Activated CD4-positive, alpha-beta T cell treated with anti-CD3 and anti-CD28 coated beads for 1 hour (primary cell): ENCODE data around the gene ZFP64.
"Not testable (repeated sequence)": the region's sequence is repeated elsewhere in the genome, so short reads cannot be mapped to it uniquely, and the experiment has no call there.

ENCODE experiments used
- DNase-seq: peaks from one replicate; pipeline ENCODE4 v3.0.0-alpha.2; 2020

The ZFP64 gene

DNA sequence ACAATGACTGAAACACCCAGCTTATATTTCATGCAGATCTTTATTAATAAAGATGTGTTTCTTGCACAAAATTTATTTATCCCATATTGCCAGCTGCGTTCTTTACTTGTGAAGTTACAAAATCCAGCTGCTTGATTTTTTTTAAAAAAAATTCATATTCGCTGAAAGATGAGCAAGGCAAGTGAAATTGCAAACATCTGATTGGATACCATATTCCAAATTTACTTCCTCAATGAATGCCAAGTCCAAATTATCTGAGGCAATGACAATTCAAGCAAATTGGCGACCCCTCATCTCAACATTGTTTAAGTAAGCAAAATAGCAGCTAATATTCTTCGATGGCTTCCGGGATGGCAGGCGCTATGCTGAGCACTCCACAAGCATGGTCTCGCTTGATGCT, 37.7 kb downstream of the ZFP64 start:
- no peak for DNase-seq

DNA sequence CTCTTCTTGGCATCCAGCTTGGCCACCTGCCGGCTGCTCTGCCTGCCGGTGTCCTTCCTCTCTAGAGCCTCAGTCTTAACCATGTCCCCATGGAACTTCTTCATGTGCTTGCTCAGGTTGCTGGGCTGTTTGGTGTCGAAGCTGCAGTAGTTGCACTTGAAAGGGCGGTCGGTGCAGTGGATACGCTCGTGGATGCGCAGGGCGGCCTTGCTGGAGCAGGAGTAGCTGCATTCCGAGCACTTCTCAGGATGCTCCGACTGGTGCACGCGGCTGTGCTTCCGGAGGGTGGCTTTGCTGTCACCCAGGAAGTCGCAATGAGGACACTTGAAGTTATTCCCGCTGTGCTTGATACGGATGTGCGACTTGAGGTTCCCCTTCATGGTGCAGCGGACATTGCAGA, 38.7 kb downstream of the ZFP64 start:
- DNase-seq, result no peak

DNA sequence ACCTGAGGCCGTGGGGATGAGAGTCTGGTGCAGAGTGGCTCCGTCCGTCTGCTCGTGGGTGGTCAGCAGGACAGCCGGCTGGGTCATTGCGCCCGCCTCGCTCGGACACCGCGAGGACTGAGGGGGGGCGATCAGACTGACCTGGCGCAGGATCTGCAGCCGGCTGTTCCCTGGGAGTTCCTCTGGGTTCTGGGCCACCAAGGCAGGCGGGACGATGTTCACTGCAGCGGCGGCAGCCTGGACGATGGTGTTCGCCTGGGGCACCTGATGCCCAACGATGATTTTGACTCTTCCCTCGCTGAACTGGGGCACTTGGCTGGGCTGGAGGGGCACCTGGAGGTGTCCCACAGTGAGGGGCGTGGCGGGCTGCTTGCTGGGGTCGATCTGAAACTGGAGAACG, 39.2 kb downstream of the ZFP64 start:
- no peak for DNase-seq

DNA sequence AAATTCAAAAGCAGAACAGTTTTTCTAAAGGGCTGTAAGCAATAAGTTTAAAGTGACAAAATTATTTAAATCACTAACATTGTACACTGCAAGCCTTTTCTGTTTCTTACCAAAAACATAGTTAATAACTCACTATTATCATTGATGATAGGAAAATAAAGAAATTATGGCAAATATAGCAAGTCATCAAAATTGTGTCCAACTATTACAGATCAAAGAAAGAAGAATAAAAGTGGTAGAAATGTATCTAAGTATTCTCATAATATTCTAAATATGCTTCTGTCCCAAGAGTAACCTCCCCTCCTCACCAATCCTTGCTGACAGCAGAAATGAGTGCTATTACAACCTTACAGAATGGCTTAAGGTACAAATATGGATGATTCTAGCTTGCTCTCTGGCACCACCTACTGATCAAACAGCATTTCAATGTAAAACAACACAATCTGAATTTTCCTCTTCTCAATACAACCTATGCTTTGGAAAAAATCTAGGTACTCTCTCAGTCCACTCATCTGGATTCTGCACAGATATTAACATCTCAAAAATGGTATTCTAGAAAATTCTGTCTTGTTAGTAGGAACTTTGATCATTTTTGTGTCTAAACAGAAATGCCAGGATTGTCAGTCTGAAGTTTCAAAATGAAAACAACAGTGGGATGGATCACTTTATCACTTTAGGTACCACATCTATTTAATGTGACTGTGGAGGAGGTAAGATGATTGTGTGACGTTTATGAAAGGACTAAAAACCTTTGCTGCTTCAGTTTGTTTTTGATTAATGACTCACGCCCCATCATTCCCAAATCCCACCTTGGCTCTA, 40.9 kb downstream of the ZFP64 start:
- no peak for DNase-seq

DNA sequence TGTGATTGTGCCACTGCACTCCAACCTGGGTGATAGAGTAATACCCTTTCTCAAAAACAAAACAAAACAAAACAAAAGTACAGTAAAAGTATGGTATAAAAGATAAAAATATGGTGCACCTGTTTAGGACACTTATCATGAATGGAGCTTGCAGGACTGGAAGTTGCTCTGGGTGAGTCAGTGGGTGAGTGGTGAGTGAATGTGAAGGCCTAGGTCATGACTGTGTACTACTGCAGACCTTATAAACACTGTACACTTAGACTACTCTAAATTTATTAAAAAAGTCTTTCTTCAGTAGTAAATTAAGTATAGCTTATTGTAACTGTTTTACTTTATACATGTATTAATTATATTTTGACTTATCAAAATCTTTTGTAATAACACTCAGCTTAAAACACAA, 46.0 kb downstream of the ZFP64 start:
- DNase-seq, result no peak

DNA sequence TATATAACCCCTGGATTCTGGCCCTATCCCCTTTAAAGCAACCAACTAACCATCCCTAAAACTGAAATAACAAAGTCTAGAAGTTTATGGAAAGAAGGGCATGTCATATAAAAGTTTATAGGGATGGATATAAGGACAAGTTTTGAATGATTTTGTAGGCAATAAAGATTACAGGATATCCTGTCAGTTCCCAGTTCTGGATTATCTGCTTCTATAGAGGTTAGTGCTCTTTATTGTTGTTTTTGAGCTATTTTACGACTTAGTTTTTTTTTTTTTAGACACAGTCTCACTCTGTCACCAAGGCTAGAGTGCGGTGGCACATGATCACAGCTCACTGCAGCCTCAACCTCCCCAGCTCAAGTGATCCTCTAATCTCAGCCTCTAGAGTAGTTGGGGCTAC, 48.3 kb downstream of the ZFP64 start:
- DNase-seq, result no peak

DNA sequence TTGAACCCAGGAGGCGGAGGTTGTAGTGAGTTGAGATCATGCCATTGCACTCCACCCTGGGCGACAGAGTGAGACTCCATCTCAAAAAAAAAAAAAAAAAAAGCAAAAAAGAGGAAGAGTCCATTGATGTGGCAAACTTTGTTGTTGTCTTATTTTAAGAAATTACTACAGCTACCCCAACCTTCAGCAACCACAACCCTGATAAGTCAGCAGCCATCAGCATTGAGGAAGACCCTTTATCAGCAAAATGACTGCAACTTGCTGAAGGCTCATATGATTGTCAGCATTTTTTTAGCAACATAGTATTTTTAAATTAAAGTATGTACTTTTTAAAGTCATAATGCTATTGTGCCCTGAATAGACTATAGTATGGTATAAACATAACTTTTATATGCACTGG, 48.8 kb downstream of the ZFP64 start:
- no peak for DNase-seq

DNA sequence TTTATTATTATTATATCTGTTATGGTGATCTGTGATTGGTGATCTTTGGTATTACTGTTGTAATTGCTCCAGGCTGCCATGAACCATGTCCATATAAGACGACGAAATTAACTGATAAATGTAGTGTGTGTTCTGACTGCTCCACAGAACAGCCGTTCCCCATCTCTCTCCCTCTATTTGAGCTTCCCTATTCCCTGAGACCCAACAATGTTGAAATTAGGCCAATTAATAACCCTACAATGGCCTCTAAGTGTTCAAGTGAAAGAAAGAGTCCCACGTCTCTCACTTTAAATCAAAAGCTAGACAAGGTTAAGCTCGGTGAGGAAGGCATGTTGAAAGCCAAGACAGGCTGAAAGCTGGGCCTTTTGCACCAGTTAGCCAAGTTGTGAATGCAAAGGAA, 51.6 kb downstream of the ZFP64 start:
- DNase-seq, result no peak

DNA sequence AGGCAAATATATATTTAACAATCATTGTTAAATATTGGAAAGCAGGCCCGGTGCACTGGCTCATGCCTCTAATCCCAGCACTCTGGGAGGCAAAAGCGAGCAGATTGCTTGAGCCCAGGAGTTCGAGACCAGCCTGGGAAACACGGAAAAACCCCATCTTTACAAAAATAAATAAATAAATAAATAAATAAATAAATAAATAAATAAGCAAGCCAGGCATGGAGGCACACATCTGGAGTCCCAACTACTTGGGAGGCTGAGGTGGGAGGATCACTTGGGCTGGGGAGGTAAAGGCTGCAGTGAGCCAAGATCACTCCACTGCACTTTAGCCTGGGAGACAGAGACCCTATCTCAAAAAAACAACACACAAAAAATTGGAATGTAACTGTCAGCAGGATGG, 53.7 kb downstream of the ZFP64 start:
- DNase-seq, result no peak

DNA sequence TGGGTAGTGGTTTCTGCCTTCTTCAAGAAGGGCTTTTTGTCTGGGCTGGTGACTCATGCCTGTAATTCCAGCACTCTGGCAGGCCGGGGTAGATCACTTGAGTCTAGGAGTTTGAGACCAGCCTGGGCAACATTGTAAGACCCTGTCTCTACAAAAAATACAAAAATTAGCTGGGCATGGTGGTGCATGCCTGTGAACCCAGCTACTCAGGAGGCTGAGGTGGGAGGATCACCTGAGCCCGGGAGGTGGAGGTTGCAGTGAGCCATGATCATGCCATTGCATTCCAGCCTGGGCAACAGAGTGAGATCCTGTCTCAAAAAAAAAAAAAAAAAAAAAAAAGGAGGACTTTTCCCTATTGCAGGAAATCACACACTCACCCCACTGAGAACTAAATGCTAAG, 57.9 kb downstream of the ZFP64 start:
- not testable (repeated sequence) for DNase-seq

DNA sequence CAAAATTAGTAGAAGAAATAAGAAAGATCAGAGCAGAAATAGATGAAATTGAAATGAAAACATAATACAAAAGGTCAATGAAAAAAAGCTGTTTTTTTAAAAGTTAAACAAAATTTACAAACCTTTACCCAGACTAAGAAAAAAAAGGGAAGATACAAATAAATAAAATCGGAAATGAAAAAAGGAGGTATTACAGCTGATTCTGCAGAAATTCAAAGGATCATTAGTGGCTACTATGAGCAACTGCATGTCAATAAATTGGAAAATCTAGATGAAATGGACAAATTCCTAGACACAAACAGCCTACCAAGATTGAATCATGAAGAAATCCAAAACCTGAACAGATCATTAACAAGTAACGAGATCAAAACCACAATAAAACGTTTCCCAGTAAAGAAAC, 59.2 kb downstream of the ZFP64 start:
- DNase-seq, result no peak

DNA sequence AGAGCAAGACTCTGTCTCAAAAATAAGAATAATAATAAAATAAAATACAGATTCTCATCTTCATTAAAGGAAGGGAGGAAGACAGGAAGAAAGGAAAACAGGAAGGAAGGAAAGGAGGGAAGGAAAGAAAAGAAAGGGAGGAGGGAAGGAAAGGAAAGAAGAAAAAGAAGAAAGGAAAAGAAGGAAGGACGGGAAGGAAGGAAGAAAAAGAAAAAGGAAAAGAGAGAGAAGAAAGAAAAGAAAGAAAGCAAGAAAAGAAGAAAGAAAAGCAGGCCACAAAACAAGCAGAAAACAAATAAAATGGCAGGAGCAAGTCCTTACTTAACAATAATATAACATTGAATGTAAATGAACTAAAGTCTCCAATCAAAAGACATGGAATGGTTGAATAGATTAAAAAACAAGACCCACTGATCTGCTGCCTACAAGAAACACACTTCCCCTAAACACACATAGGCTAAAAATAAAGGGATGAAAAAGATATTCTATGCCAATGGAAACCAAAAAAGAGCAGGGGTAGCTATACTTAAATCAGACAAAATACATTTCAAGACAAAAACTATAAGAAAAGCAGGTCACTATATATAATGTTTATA, 60.4 kb downstream of the ZFP64 start:
- DNase-seq, result no peak

DNA sequence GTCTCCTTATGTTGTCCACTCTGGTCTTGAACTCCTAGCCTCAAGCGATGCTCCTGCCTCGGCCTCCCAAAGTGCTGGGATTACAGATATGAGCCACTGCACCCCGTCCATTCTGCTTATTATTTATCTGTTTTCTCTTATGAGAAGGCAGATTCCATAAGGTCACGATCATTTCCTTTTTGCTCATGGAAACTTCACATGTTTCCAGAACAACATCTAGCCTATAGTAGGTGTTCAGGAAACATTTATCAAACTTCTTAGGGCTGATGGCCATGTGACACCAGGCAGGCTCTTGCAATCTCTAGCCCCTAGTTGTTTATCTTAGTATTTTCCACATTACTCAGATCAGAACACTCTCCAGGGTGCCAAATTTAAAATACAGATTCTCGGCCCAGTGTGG, 61.2 kb downstream of the ZFP64 start:
- no peak for DNase-seq

DNA sequence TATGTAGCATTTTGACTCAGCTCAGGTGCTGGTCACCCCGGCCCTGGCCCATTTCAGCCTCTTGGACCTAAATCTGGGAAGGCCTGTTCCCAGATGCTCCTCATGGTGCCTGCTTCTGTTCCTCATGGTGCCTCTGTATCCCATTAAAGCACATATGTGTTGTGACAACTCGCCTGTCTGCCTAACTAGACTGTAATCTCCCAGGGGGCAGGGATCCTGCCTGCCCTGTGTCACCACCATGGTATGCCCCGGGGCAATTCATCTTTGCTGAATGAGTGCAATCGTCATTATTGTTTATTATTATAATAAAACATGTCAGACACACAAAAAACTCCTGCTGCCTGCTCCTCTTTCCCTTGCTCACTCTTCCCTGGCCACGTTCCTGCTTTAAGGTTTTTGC, 62.0 kb downstream of the ZFP64 start:
- DNase-seq, result no peak

DNA sequence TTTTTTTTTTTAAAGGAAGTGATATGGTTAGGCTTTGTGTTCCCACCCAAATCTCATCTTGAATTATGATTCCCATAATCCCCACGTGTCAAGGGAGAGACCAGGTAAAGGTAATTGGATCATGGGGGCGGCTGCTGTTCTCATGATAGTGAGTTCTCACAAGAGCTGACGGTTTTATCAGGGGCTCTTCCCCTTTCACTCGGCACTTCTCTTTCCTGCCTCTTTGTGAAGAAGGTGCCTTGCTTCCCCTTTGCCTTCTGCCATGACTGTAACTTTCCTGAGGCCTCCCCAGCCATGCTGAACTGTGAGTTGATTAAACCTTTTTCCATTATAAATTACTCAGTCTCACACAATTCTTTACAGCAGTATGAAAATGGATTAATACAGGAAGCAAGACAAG, 64.3 kb downstream of the ZFP64 start:
- DNase-seq, result no peak

DNA sequence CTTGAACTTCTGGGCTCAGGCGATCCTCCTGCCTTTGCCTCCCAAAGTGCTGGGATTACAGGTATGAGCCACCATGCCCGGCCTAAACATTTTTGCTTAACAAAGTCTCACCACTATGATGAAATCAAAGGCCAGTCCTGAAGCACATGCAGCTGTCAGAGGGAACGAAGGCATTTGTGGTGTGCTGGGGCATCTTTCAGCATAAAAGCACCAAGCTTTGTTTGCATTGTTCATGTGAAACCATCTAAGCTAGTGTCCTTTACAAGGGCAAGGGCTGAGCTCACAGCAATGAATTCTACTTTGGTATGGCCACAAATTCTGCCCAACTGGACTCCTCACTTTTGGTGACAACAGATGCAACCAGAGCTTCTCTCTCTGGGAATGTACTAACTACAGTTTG, 66.8 kb downstream of the ZFP64 start:
- DNase-seq, result no peak

DNA sequence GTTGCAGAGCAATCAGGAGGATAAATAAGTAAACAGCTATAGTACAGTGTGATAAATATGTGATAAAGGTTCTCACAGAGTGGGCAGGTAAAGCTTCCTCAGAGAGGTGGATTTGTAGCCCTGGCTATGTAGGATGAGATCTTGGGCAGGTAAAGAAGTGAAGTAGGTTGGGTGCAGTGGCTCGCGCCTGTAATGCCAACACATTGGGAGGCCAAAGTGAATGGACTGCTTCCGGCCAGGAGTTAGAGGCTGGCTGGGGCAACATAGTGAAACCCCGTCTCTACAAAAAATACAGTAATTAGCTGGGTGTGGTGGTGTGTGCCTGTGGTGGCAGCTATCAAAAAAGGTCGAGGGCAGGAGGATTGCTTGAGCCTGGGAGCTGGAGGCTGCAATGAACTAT, 72.9 kb downstream of the ZFP64 start:
- DNase-seq, result no peak

DNA sequence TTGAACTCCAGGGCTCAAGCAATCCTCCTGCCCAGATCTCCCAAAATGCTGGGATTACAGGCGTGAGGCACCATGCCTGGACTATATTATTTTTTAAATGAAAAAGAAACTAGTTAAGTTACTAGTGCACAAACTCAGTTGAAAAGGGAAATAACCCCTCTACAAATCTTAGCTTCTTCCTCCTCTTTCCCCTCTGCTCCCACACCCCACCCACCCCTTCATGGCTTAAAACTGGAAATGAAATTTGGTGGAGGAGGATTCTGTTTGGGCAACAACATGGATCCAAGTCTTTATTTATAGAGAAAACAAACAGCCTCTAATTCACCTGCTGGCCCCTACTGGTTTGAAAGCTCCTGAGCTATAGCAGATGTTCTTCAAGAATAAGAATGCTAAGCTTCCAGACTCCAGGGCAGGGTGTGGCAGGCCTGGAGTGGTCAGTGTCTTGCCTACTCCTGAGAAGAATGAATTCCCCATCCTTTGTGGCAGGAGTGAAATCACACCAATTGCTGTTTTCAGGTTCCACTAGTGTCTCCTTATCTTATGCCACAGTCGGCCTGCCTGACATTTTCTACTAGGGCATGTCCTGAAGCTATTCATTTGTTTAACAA, 73.5 kb downstream of the ZFP64 start:
- DNase-seq, result no peak

DNA sequence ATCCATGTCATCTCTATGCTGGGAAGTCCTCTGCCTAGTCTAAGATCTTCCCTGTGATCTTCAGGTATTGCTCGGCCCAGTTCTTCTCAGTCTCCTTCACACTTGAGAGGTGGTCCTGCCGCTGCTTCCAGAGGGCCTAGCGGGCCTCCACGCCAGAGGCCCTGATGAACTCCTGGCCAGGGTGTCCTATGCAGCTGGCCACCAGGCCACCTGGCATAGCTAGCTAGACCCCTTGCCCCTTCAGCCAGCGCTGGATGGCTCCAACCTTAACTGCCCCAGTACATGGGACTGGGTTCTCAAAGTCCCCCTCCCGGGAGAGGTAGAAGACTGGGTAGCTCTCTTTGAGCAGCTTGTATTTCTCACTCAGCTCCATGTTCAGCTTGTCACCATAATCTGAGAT, 81.1 kb downstream of the ZFP64 start:
- DNase-seq, result no peak

DNA sequence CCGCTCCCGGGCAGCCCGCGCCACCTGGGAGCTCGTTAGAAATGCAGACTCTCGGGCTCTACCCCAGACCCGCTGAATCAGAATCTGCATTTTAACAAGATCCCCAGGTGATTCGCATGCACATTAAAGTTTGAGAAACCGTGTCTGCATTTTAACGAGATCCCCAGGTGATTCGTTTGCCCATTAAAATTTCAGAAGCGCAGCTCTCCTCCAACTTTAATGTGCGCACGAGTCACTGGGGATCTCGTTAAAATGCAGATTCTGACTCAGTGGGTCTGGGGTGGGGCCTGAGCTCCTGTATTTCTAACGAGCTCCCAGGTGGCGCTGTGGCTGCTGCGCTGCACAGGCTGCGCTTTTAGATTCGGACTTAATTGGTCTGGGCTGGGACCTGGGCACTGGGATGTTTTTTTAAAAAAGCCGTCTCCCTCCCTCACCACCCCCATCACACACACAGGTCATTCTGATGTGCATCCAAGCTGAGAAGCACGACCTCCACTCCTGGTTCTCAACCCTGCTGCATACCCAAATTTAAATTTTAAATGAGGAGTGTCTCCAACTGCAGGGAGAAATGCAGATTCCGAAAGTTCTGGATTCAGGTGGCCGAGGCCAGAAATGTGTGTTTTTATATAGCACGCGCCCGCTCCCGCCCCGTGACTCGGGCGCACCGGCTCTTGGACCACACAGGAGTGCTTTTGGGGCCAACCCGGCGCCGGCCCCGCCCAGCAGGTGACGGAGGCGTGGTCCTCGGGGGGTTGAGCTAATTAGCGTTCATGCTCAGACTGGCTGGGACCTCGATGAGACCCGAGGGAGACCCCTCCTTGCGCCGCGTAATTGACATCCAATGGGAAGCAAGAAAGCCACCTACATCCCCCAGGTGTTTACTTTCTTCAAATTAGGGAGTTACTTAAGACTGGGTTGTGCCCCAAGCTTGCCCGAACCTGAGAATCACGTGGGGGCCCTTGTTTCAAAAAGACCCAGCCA, 85.8 kb downstream of the ZFP64 start:
- DNase-seq, result no peak

DNA sequence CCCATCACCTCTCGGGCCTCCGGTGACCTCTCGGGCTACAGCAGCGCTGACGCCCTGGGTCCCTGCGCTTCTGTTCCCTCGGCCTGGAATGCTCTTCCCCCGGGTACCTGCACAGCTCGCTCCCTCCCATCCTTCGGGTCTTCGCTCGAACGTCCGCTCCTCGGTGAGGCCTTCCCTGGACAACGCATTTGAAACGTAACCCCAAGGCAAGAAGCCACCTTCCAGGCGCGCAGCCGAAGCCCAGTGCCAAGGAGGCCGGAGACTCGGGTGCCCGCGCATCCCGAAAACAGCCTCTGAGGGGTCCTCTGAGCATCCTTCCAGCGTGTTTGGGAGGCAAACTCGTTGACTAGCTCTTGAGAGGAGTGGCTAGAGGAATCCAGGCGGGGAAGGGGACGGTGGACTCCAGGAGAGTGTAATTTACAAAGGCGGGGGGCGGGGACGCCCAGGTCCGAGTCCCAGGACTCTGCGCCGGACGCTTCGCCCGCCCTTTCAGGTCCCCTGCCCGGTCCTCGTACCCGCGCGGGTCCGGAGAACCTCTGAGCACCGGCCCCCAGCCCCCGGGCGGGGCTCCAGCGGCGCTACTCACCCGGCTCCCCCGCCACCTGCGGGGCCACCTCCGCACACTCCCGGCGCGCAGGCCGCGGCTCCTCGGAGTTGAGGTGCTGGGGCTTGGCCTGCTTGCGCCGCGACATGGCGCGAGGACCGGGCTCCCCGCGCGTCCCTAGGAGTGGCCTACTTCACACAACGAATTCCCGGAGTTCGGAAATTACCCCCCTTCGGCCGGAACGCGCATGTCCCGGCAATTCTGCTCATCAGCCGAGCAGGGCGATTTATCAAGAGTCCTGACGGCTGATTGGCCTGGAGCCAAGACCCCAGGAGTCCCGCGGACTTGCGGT, 86.8 kb downstream of the ZFP64 start:
- no peak for DNase-seq

DNA sequence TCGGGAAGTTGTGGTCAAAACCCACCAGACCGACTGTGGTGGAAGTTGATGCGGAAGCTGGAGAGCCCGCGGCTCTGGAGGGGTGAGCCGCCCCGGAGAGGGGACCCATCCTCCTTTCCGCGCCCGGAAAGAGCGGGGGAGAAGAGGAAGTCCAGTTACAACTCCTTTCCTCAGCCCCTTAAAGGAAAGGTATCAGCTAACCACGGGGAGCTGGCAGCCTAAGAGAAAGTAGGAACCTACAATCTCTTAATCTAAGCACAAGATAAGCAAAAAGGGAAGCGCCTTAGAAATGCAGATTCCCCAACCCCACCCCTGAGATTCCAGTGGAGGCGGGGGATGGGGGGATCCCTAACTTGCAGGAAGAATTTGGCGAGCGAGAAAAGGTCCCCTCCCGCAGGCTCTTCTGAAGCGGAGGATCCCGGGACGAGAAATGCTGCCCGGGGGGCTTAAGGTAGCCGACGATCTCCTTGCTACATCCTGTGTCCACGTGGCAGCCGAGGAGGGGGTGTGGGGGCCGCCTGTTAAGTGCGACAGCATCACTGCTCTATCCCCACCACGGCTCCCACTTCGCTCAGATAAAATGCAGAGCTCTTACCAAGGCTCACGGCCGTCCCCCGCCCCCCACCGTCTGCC, 87.5 kb downstream of the ZFP64 start:
- no peak for DNase-seq
